ENCODE data around the gene GAREM1.
"Not testable (repeated sequence)": the region's sequence is repeated elsewhere in the genome, so short reads cannot be mapped to it uniquely, and the experiment has no call there.

GAREM1 gene

DNA sequence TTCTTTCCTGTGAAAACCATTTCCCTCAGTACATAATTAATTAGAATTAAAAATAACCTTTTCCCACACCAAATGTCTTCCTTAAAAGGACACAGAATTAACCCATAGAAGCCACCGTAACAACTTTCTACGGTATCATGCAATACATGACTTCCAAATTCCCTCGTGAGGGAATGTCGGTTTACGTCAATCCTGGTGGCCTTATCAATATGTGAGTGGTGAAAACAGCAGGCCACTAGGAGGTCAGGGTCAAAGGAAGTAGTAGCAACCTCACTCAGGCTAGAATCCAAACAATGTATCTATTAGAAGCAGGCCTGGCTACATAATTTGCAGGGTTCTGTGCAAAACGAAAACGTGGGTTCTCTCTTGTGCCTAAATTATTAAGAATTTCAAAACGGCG lies 112.2 kb downstream of the GAREM1 start:
- no peak for TF ChIP-seq POLR2A (IDR thresholded peaks at IDR 0.05; ENCODE audit: low read depth, low read length)
- DNase-seq (ENCODE audit: insufficient read length) (no peak), FAIRE-seq (no peak)

DNA sequence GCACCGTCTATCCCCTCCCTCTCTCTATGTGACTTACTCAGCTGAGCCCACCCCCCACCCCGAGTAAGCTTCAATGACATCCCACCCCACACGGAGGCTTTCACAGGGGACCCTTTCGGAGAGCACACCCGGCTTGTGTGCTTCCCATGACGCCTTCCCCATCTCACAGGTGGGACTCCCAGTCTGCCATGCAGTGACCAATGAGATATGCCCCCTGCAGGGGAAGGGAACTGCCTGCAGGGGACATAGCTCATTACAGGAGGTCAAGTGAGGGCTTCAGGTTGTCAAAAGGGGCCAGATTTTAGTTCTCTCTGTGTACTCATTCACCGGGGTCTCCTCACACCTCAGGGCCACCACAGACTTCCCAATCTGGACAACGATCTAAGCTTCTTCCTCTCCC lies 112.6 kb downstream of the GAREM1 start:
- DNase-seq (ENCODE audit: insufficient read length) (no peak), FAIRE-seq (no peak)
- TF ChIP-seq POLR2AphosphoS5 (IDR thresholded peaks at IDR 0.05; ENCODE audit: low read depth, low read length): no peak
- TF ChIP-seq TAF1 (IDR thresholded peaks at IDR 0.05; ENCODE audit: borderline replicate concordance, low read depth, low read length): no peak
- TF ChIP-seq POLR2A (IDR thresholded peaks at IDR 0.05; ENCODE audit: low read depth, low read length): no peak

DNA sequence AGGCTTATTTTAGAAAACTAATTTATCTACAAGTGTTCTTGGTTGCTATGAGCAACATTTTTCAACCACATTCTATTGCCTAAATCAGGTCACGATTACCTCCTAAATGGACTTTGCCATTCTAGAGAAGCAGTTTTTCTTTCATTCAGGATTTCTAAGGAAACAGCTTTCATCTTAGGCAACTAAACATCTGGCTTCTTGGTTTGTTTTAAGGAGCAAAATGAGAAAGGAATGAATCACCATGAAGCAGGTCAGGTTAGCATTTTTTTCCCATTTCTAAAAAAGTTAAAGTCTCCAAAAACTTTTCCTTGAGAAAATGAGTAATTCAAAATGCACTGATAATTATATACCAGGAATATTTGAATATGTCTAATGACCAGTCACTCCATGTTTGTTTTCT lies 114.8 kb downstream of the GAREM1 start:
- DNase-seq (ENCODE audit: insufficient read length) (no peak), FAIRE-seq (no peak)
- TF ChIP-seq POLR2A (IDR thresholded peaks at IDR 0.05; ENCODE audit: low read depth, low read length) (no peak), POLR2AphosphoS5 (IDR thresholded peaks at IDR 0.05; ENCODE audit: low read depth, low read length) (no peak), TAF1 (IDR thresholded peaks at IDR 0.05; ENCODE audit: borderline replicate concordance, low read depth, low read length) (no peak)

GRCh38 chr18:32354518-32354917 lies 116.2 kb downstream of the GAREM1 start:
- DNase-seq (ENCODE audit: insufficient read length) (no peak), FAIRE-seq (no peak)
- TF ChIP-seq TAF1 (IDR thresholded peaks at IDR 0.05; ENCODE audit: borderline replicate concordance, low read depth, low read length): no peak
- no peak for TF ChIP-seq POLR2A (IDR thresholded peaks at IDR 0.05; ENCODE audit: low read depth, low read length)

DNA sequence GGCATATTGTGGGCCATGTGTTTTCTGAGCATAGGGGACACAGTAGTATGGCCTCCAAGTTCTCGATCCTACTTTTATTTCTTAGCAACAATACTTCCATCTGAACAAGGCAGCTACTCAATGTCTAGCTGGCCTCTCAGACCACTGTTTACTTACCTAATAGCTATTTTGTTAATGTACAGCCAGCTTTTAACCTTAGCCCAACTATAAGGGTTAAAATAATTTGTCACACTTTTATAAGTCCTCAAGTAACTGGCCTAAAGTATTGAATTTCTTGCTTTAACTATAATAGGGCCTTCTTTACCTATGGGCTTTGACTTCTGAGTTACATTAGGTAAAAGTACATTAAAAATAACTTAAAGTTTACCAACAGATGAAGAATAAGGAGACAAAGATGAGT lies 117.4 kb downstream of the GAREM1 start:
- DNase-seq (ENCODE audit: insufficient read length) (no peak), FAIRE-seq (no peak)
- TF ChIP-seq POLR2AphosphoS5 (IDR thresholded peaks at IDR 0.05; ENCODE audit: low read depth, low read length) (no peak), POLR2A (IDR thresholded peaks at IDR 0.05; ENCODE audit: low read depth, low read length) (no peak), TAF1 (IDR thresholded peaks at IDR 0.05; ENCODE audit: borderline replicate concordance, low read depth, low read length) (no peak)

DNA sequence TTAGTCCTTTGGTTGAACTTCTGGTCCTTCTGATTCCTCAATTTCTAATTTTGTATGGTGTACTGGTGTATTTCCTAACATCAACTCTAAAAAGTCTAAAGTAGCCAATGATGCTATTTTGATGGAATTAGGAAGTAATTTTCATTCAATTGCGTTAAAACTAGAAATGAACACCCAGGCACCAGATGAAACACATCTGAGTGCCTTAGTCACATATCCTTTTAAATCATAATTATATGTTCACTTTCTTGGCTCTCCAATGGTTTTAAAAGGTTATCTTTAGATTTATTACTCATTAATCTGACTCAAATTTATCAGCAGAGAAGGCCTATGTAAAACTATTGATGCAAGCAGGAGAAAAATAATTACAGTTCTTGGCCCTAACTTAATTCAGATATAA lies 119.7 kb downstream of the GAREM1 start:
- DNase-seq (ENCODE audit: insufficient read length) (no peak), FAIRE-seq (no peak)
- TF ChIP-seq POLR2A (IDR thresholded peaks at IDR 0.05; ENCODE audit: low read depth, low read length) (no peak), POLR2AphosphoS5 (IDR thresholded peaks at IDR 0.05; ENCODE audit: low read depth, low read length) (no peak), TAF1 (IDR thresholded peaks at IDR 0.05; ENCODE audit: borderline replicate concordance, low read depth, low read length) (no peak)

DNA sequence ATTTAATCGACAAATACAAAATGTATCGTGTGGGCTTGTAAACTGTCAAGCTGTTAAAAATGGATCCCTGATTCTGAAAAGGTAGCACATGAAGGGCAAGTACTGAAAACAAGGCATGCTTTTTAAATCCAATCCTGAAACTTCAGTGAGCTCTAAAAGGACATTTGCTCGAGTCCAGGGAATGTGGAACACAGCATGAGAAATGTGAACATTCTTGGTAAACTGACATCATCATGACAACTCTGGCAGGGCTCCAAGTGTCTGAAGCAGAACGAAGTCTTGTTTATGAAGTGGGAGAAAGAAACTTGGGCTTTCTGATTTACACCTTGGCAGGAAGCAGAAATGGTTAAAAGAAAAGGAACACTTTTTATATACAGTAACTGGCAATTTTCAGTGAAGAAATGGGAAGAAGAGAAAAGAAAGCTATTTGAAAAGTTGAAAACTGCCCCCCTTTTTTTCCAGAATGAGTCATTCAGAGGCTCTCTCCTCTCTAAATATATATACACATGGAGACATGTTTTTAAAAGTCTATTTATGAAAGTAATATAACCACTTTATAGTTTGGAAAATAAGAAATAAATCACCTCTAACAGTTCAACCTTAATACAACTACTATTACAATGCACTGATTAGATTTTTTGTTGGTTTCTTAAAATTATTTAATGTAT lies 120.8 kb downstream of the GAREM1 start:
- DNase-seq (ENCODE audit: insufficient read length): no peak
- no peak for TF ChIP-seq POLR2AphosphoS5 (IDR thresholded peaks at IDR 0.05; ENCODE audit: low read depth, low read length)
- TF ChIP-seq POLR2A (IDR thresholded peaks at IDR 0.05; ENCODE audit: low read depth, low read length): no peak
- no peak for TF ChIP-seq TAF1 (IDR thresholded peaks at IDR 0.05; ENCODE audit: borderline replicate concordance, low read depth, low read length)
- FAIRE-seq: no peak

DNA sequence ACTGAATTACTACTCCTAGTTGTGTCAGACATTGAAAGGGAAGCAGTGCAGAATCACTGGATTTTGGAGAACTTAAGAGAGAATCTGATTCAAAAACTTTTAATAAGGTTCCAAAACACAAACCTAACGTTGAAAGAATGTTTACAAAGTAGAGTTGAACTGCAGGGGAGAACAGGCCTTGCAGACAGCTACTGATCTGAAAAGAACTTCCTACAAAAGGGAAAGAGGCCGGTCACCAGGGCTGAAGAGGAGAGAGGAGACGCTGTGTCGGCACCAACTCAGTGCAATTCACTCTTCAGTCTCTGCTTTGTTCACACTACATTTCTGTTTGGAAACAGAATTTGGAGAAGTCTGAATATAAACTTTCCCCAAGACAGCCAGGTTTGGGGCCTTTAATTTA lies 124.0 kb downstream of the GAREM1 start:
- TF ChIP-seq TAF1 (IDR thresholded peaks at IDR 0.05; ENCODE audit: borderline replicate concordance, low read depth, low read length) (no peak), POLR2AphosphoS5 (IDR thresholded peaks at IDR 0.05; ENCODE audit: low read depth, low read length) (no peak), POLR2A (IDR thresholded peaks at IDR 0.05; ENCODE audit: low read depth, low read length) (no peak)

GRCh38 chr18:32343634-32344033 lies 127.0 kb downstream of the GAREM1 start:
- TF ChIP-seq POLR2A (IDR thresholded peaks at IDR 0.05; ENCODE audit: low read depth, low read length): no peak
- no peak for TF ChIP-seq TAF1 (IDR thresholded peaks at IDR 0.05; ENCODE audit: borderline replicate concordance, low read depth, low read length)
- no peak for TF ChIP-seq POLR2AphosphoS5 (IDR thresholded peaks at IDR 0.05; ENCODE audit: low read depth, low read length)
- no peak for DNase-seq (ENCODE audit: insufficient read length)
- no peak for FAIRE-seq

More for the DNA sequence above, 124.0 kb downstream of the GAREM1 start:
- no peak for FAIRE-seq
- DNase-seq (ENCODE audit: insufficient read length): no peak

DNA sequence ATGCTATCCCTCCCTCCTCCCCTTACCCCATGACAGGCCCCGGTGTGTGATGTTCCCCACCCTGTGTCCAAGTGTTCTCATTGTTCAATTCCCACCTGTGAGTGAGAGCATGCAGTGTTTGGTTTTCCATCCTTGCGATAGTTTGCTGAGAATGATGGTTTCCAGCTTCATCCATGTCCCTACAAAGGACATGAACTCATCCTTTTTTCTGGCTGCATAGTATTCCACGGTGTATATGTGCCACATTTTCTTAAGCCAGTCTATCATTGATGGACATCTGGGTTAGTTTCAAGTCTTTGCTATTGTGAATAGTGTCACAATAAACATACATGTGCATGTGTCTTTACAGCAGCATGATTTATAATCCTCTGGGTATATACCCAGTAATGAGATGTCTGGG lies 129.6 kb downstream of the GAREM1 start:
- DNase-seq (ENCODE audit: insufficient read length); FAIRE-seq: not testable (repeated sequence)

DNA sequence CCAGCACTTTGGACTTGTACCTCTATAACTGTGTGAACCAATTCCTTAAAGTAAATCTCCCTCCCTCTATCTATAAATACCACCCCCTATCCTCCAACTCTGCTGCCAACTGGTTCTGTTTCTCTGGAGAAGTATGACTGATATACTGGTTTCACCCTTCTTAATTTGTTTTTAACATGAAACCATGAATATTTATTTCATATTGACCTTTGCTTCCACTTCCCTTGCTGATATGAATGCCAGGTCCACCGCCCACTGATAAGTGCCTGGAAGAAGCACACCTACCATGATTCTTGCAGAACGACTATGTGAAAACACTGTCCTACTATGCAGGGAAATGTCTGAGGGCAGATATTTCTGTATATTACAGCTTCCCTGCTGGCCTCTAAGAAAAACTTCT lies 131.6 kb downstream of the GAREM1 start:
- no peak for FAIRE-seq
- no peak for DNase-seq (ENCODE audit: insufficient read length)
- TF ChIP-seq TAF1 (IDR thresholded peaks at IDR 0.05; ENCODE audit: borderline replicate concordance, low read depth, low read length) (no peak), POLR2A (IDR thresholded peaks at IDR 0.05; ENCODE audit: low read depth, low read length) (no peak), POLR2AphosphoS5 (IDR thresholded peaks at IDR 0.05; ENCODE audit: low read depth, low read length) (no peak)

DNA sequence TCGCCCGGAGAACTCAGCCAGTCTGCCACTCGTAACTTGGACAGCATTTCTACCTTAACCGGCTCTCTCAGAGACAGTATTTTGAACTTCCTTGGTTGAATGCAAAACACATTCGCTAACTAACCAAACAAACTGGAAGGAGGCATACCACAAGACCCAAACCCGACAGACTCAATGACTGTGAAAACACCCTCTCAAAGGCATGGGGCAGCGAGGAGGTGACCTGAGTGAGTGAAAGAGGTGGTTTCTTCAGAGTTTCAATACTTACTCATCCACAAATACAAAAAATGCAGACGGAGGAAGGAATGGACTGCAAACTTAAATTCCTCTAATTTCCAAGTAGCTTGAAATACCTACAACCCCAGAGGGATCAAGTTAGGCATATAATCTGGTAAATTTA lies 132.9 kb downstream of the GAREM1 start:
- DNase-seq (ENCODE audit: insufficient read length): no peak
- TF ChIP-seq POLR2A (IDR thresholded peaks at IDR 0.05; ENCODE audit: low read depth, low read length): no peak
- TF ChIP-seq TAF1 (IDR thresholded peaks at IDR 0.05; ENCODE audit: borderline replicate concordance, low read depth, low read length): no peak
- TF ChIP-seq POLR2AphosphoS5 (IDR thresholded peaks at IDR 0.05; ENCODE audit: low read depth, low read length): no peak
- no peak for FAIRE-seq

GRCh38 chr18:32337347-32337746 lies 133.3 kb downstream of the GAREM1 start:
- TF ChIP-seq POLR2AphosphoS5 (IDR thresholded peaks at IDR 0.05; ENCODE audit: low read depth, low read length) (no peak), TAF1 (IDR thresholded peaks at IDR 0.05; ENCODE audit: borderline replicate concordance, low read depth, low read length) (no peak), POLR2A (IDR thresholded peaks at IDR 0.05; ENCODE audit: low read depth, low read length) (no peak)
- FAIRE-seq (no peak), DNase-seq (ENCODE audit: insufficient read length) (no peak)
